Kidney epithelial cell (primary cell): Measurements from ENCODE around the gene CANT1. TPM values are rescaled to one million over a fixed set of nuclear protein-coding genes. Genes with fewer than 3 reads are reported as not detected.

ENCODE experiments used
- DNase-seq: peaks from one replicate; pipeline ENCODE4 v3.0.0-alpha.2; 2010; ENCODE audit warnings: low read depth
- H3K27me3 ChIP-seq: 2 replicates; pipeline ENCODE4 v1.6.0; 2011; ENCODE audit warnings: low read length; ENCODE audit not compliant: control insufficient read depth, insufficient read depth
- H3K36me3 ChIP-seq: 2 replicates; pipeline ENCODE4 v1.5.1; 2011; ENCODE audit warnings: low read length; ENCODE audit not compliant: control insufficient read depth, insufficient read depth
- H3K4me3 ChIP-seq: 2 replicates; pipeline ENCODE4 v1.5.1; 2011; ENCODE audit warnings: low read depth, mild to moderate bottlenecking, control low read depth, low read length
- CTCF ChIP-seq: IDR thresholded peaks from 2 replicates; pipeline ENCODE4 v1.5.1; 2011; ENCODE audit warnings: mild to moderate bottlenecking, moderate library complexity, low read length, control low read depth, inconsistent platforms; ENCODE audit not compliant: insufficient read depth, poor library complexity, severe bottlenecking
- total RNA-seq: library from RNA; depleted of rRNA; stranded (reverse); fragments of >200 nt; gene quantifications from 2 replicates; pipeline ENCODE4 v1.2.3, GENCODE V29; 2015

Gene CANT1
- total RNA-seq, 1 donor from 2014 or later, result 54.6 TPM

- no peaks in the 10 kb centered on the region for H3K27me3 ChIP-seq
- TF ChIP-seq CTCF, result no peak
- no peaks in the 10 kb centered on the region for H3K36me3 ChIP-seq
- H3K4me3 ChIP-seq, result no peak overlapping the region
- DNase-seq, result no peak
These were observed 56.9 kb downstream of the CANT1 start for GRCh38 chr17:78952706-78953105.

DNA sequence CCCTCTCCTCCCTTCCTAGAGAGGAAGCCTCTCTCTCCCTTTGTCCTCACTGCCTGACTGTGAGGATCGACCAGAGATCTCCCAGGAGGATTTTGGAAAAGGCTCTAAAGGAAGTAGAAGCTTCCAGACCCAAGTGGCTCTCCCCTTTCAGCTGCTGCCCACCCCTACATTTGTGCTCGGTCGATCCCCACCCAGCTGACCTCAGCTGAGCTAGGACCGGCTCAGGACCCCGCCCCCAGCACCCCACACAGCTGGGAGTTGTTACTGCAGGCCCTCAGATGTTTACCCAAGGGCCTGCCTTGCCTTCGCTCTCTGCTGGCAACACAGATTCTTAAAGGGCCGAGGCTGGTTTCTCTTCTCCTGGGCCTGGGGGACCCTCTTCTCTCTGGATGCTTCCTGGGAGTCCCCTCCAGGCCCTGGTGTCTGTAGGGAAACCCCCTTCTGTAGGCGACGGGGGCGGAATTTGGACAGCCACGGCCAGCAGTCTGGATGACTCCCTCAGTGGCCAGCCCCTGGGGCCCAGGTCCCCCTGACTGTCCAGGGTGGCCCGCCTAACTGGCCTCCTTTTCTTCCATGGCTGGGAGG is 57.5 kb downstream of the CANT1 start:
- DNase-seq, result no peak
- H3K27me3 ChIP-seq, result no peaks in the 10 kb centered on the region
- TF ChIP-seq CTCF, result no peak
- no peaks in the 10 kb centered on the region for H3K36me3 ChIP-seq
- H3K4me3 ChIP-seq, result no peak overlapping the region

DNA sequence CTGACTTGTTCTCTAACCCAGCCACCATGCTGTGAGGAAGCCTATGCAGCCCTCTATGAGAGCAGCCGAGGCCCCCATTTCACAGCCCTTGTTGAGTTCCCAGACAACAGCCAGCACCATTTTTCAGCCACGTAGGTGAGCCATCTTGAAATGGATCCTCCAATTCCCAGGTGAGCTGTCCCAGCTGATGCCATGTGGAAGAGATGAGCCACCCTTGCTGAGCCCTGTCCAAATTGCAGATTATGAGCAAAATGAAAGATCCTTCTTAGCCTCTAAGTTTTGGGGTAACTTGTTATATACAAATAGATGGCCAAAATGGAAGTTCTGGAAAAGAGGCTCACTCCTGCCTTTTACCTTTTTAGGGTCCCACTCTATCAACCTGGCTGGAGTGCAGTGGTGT is 58.7 kb downstream of the CANT1 start:
- DNase-seq, result no peak
- no peak for TF ChIP-seq CTCF
- Histone ChIP-seq H3K36me3 (no peaks in the 10 kb centered on the region), H3K4me3 (no peak overlapping the region), H3K27me3 (no peaks in the 10 kb centered on the region)

GRCh38 chr17:78947235-78948149 is 62.1 kb downstream of the CANT1 start:
- Histone ChIP-seq H3K36me3 (no peaks in the 10 kb centered on the region), H3K27me3 (no peaks in the 10 kb centered on the region), H3K4me3 (no peak overlapping the region)
- no peak for TF ChIP-seq CTCF
- DNase-seq, result no peak

DNA sequence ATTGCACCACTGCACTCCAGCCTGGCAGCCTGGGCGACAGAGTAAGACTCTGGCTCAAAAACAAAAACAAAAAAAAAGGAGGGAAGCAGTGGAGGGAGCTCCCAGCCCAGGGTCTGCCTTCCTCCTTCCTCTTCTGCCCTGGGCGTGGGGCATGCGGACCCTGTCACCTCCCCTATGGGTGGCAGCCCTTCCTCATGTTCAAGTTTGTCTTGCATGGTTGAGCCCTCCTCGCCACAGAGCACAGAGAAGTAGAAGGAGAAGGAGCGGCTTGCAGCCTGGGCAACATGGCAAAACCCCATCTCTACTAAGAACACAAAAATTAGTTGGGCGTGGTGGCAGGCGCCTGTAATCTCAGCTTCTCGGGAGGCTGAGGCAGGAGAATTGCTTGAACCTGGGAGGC is 62.9 kb downstream of the CANT1 start:
- Histone ChIP-seq H3K27me3 (no peaks in the 10 kb centered on the region), H3K36me3 (no peaks in the 10 kb centered on the region), H3K4me3 (no peak overlapping the region)
- no peak for DNase-seq
- no peak for TF ChIP-seq CTCF
